Transverse colon (tissue), 4 donors: Measurements from ENCODE around the gene ANKLE1.

ENCODE experiments used
- CTCF ChIP-seq, 5 experiments: fragments of 200-600 bp in 3 of 5; fragments of 450-650 bp in 2 of 5; sonication (generic) in 3 of 5; IDR thresholded peaks; 1 replicate in 2 of 5; 2 replicates in 3 of 5; pipeline ENCODE4 v1.5.1; 2016 to 2017; ENCODE audit warnings: antibody characterized with exemption in 5 of 5, inconsistent platforms in 3 of 5, mild to moderate bottlenecking in 2 of 5, moderate library complexity in 1 of 5
- EP300 ChIP-seq: sonication (generic); formaldehyde crosslinking; IDR thresholded peaks from one replicate; pipeline ENCODE4 v1.6.1; 2017; ENCODE audit warnings: antibody characterized with exemption, low read depth
- POLR2A ChIP-seq: fragments of 450-650 bp; IDR thresholded peaks from one replicate; pipeline ENCODE4 v1.6.1; 2016; ENCODE audit warnings: antibody characterized with exemption, mild to moderate bottlenecking, moderate library complexity
- POLR2AphosphoS5 ChIP-seq, 3 donors: sonication (generic); formaldehyde crosslinking; IDR thresholded peaks; one replicate each; pipeline ENCODE4 v1.6.1; 2016; ENCODE audit warnings: antibody characterized with exemption in 3 of 3

DNA sequence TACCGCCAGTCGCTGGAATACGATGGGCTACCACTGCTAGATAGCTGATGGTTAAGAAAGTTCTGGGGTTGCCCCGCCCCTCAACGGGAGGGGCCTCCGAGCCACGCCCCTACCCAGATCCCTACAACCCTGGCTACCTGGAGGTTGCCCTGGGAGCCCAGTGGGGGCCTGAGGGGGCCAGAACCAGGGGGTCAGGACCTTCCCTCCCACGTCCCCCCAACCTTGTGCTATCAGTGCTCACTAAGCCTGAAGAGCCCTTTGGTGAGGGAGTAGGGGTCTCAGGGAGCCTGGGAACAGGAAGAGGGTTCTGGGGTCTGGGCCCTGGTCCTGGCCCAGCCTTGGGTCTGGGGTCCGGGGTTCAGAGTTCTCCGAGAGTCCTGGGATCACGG, 46.8 kb upstream of the ANKLE1 start:
- TF ChIP-seq CTCF (IDR thresholded peaks at IDR 0.05) (no peak), POLR2A (no peak), EP300 (no peak), POLR2AphosphoS5 (IDR thresholded peaks at IDR 0.05) (no peak)
